ENCODE results near the gene RNF220. TPM values are rescaled to one million over a fixed set of nuclear protein-coding genes. Genes with fewer than 3 reads are reported as not detected.

RNF220 gene
- total RNA-seq, 1 donor, result 53.2 TPM

- no peak for DNase-seq (ENCODE audit: insufficient read length, low spot score, missing footprints)
- no peak for TF ChIP-seq CTCF (IDR thresholded peaks at IDR 0.05; ENCODE audit: extremely low read depth, low read depth, low read length)
- Histone ChIP-seq H3K4me3 (ENCODE audit: insufficient read depth, low read length) (no peak overlapping the region), H3K79me2 (ENCODE audit: insufficient read depth, low read length) (no peaks in the 10 kb centered on the region), H3K4me1 (ENCODE audit: insufficient read depth, low read length) (no peaks in the 10 kb centered on the region), H3K36me3 (ENCODE audit: insufficient read depth, low read length) (no peaks in the 10 kb centered on the region), H4K20me1 (ENCODE audit: insufficient read depth, low read length) (no peaks in the 10 kb centered on the region), H2AFZ (ENCODE audit: low read length) (no peak overlapping the region), H3K4me2 (ENCODE audit: insufficient read depth, low read length) (no peak overlapping the region), H3K9me3 (ENCODE audit: low read depth, low read length) (no peaks in the 10 kb centered on the region), H3K27me3 (ENCODE audit: insufficient read depth, low read length) (no peaks in the 10 kb centered on the region), H3K27ac (ENCODE audit: low read depth, low read length) (no peak overlapping the region)
Measured at GRCh38 chr1:44701141-44701573, 296.1 kb downstream of the RNF220 start.

Small RNAs within 50 kb of the gene (small RNA-seq; reads per million reads assigned to genes)
- gene MIR5584 (not detected), gene RNU6-369P (not detected)

Other genes starting within 250 kb of the RNF220 start
- gene DMAP1, start 191.8 kb upstream of the RNF220 start, total RNA-seq, result 19.4 and 19.9 TPM in 2 replicates
- 52.8 and 58.3 TPM in 2 replicates for gene ERI3, start 50.0 kb upstream of the RNF220 start, total RNA-seq

All from osteoblast (primary cell).